K562 (cell line): ENCODE measurements around the gene DPCD. TPM values are rescaled to one million over a fixed set of nuclear protein-coding genes. Genes with fewer than 3 reads are reported as not detected.

ENCODE experiments used
- ATAC-seq: fragments of 200-7000 bp; cut with Tn5 transposase; 3 replicates; pipeline ENCODE4 v1.9.1; 2020; ENCODE audit warnings: moderate library complexity
- BruUV-seq: library from RNA; stranded (reverse); fragments of 400-500 nt; replicated peaks from 2 replicates; lab custom pipeline; 2021; lab: Mats Ljungman, UMichigan
- CTCF ChIA-PET: fragments of 300-600 bp; formaldehyde crosslinking; extraction: SDS; loops from one replicate; lab custom pipeline; 2021; ENCODE audit warnings: low intra/inter-chr PET ratio; lab: Yijun Ruan, JAX
- POLR2A ChIA-PET: fragments of 300-600, 350-650 bp; sonication (Branson Sonifier 250); formaldehyde crosslinking; extraction: SDS; loops from one replicate; lab custom pipeline; 2021; ENCODE audit warnings: antibody characterized with exemption, inconsistent platforms; lab: Yijun Ruan, JAX
- DNase-seq, 4 experiments: peaks; one replicate each; pipeline versions ENCODE4 v3.0.0 to v3.0.0-alpha.2; 2011 to 2018; ENCODE audit warnings: low spot score in 3 of 4, mixed read lengths in 3 of 4; ENCODE audit errors: extremely low read depth in 1 of 4
- FAIRE-seq: peaks from 2 replicates; lab custom pipeline; 2011; peaks lifted over from hg19 to GRCh38; lab: Jason Lieb, UNC
- H2AFZ ChIP-seq: 2 replicates; pipeline ENCODE4 v1.6.0; 2011; ENCODE audit warnings: low read depth, low read length, control low read depth, inconsistent platforms
- H3K27ac ChIP-seq: fragments of 200-600 bp; 3 replicates; pipeline ENCODE4 v1.8.0; 2011; ENCODE audit warnings: low read depth, mild to moderate bottlenecking, control low read depth, inconsistent platforms, low read length, moderate library complexity, mixed read lengths; ENCODE audit errors: extremely low read depth
- H3K27me3 ChIP-seq, 2 experiments: fragments of 300-600 bp in 1 of 2; 2 replicates in 1 of 2; 3 replicates in 1 of 2; pipeline versions ENCODE4 v1.6.0 to v1.8.0; 2011; ENCODE audit warnings: inconsistent platforms in 2 of 2, low read length in 2 of 2, mild to moderate bottlenecking in 1 of 2, mixed read lengths in 1 of 2, moderate library complexity in 1 of 2; ENCODE audit not compliant: control insufficient read depth in 2 of 2, insufficient read depth in 2 of 2
- H3K36me3 ChIP-seq: fragments of 300-600 bp; 3 replicates; pipeline ENCODE4 v1.8.0; 2011; ENCODE audit warnings: mild to moderate bottlenecking, low read length, inconsistent platforms; ENCODE audit not compliant: control insufficient read depth, insufficient read depth
- H3K4me1 ChIP-seq, 2 experiments: fragments of 200-600 bp in 1 of 2; replicated peaks in 1 of 2; 2 replicates in 1 of 2; 3 replicates in 1 of 2; pipeline versions ENCODE4 v1.5.1 to v1.8.0; 2011; ENCODE audit warnings: inconsistent platforms in 2 of 2, low read length in 2 of 2, mild to moderate bottlenecking in 1 of 2, mixed read lengths in 1 of 2, moderate library complexity in 1 of 2; ENCODE audit not compliant: control insufficient read depth in 2 of 2, insufficient read depth in 2 of 2
- H3K4me2 ChIP-seq: 2 replicates; pipeline ENCODE4 v1.6.1; 2011; ENCODE audit warnings: low read length, control low read depth, inconsistent platforms, mixed read lengths; ENCODE audit not compliant: insufficient read depth
- H3K4me3 ChIP-seq: fragments of 200-600 bp; sonication (generic), shearing (Covaris generic); 2 replicates; pipeline ENCODE4 v1.5.1; 2016; ENCODE audit warnings: control low read depth, inconsistent platforms
- H3K79me2 ChIP-seq: fragments of 200-600 bp; 3 replicates; pipeline ENCODE4 v1.8.0; 2011; ENCODE audit warnings: low read length, inconsistent platforms; ENCODE audit not compliant: control insufficient read depth, insufficient read depth
- H3K9ac ChIP-seq, 2 experiments: 2 replicates each; pipeline versions ENCODE4 v1.6.0 to v1.6.1; 2011; ENCODE audit warnings: low read depth in 2 of 2, low read length in 2 of 2, control low read depth in 1 of 2, inconsistent platforms in 1 of 2, mild to moderate bottlenecking in 1 of 2, mixed read lengths in 1 of 2; ENCODE audit not compliant: insufficient read depth in 1 of 2
- H3K9me1 ChIP-seq: one replicate; pipeline ENCODE4 v1.6.0; 2011; ENCODE audit warnings: inconsistent platforms, mild to moderate bottlenecking, low read length, moderate library complexity; ENCODE audit not compliant: control insufficient read depth, insufficient read depth
- H3K9me3 ChIP-seq: replicated peaks from 2 replicates; pipeline ENCODE4 v1.5.1; 2011; ENCODE audit warnings: low read depth, low read length, inconsistent platforms; ENCODE audit not compliant: control insufficient read depth, insufficient read depth
- H4K20me1 ChIP-seq: replicated peaks from 2 replicates; pipeline ENCODE4 v1.6.1; 2011; ENCODE audit warnings: low read length, inconsistent platforms, mixed read lengths; ENCODE audit not compliant: control insufficient read depth, insufficient read depth
- ETV1 ChIP-seq: fragments of 450-650 bp; conservative IDR thresholded peaks from 2 replicates; pipeline ENCODE4 v1.6.1; 2016; ENCODE audit warnings: missing genetic modification characterization, control low read depth, low read depth, missing compliant biosample characterization
- MYNN ChIP-seq, 2 experiments: sonication (generic); formaldehyde crosslinking in 1 of 2; IDR thresholded peaks; 2 replicates each; pipeline versions ENCODE4 v1.5.0 to v1.6.1; 2016 to 2020; ENCODE audit warnings: antibody characterized with exemption in 1 of 2, missing genetic modification reagents in 1 of 2
- NFIC ChIP-seq: fragments of 450-650 bp; IDR thresholded peaks from 2 replicates; pipeline ENCODE4 v1.6.1; 2017; ENCODE audit warnings: mild to moderate bottlenecking, inconsistent platforms
- NR4A1 ChIP-seq, 2 experiments: fragments of 250-450 bp in 1 of 2; fragments of 450-650 bp in 1 of 2; sonication (Bioruptor Pico) in 1 of 2; IDR thresholded peaks; 2 replicates each; pipeline versions ENCODE4 v1.4.0 to v1.6.1; 2016 to 2020; ENCODE audit warnings: mild to moderate bottlenecking in 2 of 2, missing compliant biosample characterization in 1 of 2, missing genetic modification characterization in 1 of 2, moderate library complexity in 1 of 2
- ZBTB17 ChIP-seq: fragments of 450-650 bp; formaldehyde crosslinking; IDR thresholded peaks from 2 replicates; pipeline ENCODE4 v1.4.0; 2020; ENCODE audit warnings: mild to moderate bottlenecking
- ZNF184 ChIP-seq: sonication (generic); formaldehyde crosslinking; IDR thresholded peaks from 2 replicates; pipeline ENCODE4 v1.5.0; 2020; ENCODE audit warnings: missing genetic modification reagents
- ZNF197 ChIP-seq: fragments of 200-800 bp; sonication (Bioruptor generic); IDR thresholded peaks from 2 replicates; pipeline ENCODE4 v1.6.1; 2016; ENCODE audit warnings: low read depth, missing genetic modification characterization, missing compliant biosample characterization
- ZNF408 ChIP-seq: fragments of 250-450 bp; sonication (Bioruptor Pico); IDR thresholded peaks from 2 replicates; pipeline ENCODE4 v1.4.0; 2020; ENCODE audit warnings: low read depth, mild to moderate bottlenecking, moderate library complexity
- WGBS: fragments of 100-300 bp; shearing (Covaris generic); methylation state at CpG from one replicate; pipeline ENCODE4 v1.1.6; 2016; ENCODE audit warnings: low coverage, mixed read lengths; ENCODE audit not compliant: insufficient coverage; ENCODE audit errors: missing lambda C conversion rate; 5-methylcytosine and 5-hydroxymethylcytosine counted together
- in situ Hi-C: fragments of 300-500 bp; cut with MboI; formaldehyde crosslinking; loops from 4 replicates; pipeline ENCODE4 v1.15.0; 2018; ENCODE audit warnings: inconsistent platforms, mixed read lengths
- intact Hi-C: fragments of 100-400 bp; cut with micrococcal nuclease; formaldehyde crosslinking; loops from 2 replicates; pipeline ENCODE4 v1.14.2; 2022
- polyA plus RNA-seq, 8 experiments: library from polyadenylated mRNA; depleted of rRNA in 4 of 8; stranded (reverse) in 5 of 8; unstranded in 3 of 8; fragments of >200 nt; fragmentation: Nextera tagmentation in 2 of 8; fragmentation: Illumina TruSeq in 1 of 8; extraction: Ambion mirVana in 2 of 8; extraction: Trizol in 1 of 8; gene quantifications; 2 replicates each; pipeline versions ENCODE4 v1.2.1 to v1.2.3, GENCODE V29; 2011 to 2014; ENCODE audit warnings: inconsistent platforms in 1 of 8, missing spikeins in 1 of 8
- total RNA-seq, 7 experiments: library from RNA; depleted of rRNA in 6 of 7; stranded (reverse); fragments of >200 nt in 6 of 7; fragmentation: Illumina TruSeq in 2 of 7; extraction: Trizol in 2 of 7; gene quantifications; 2 replicates each; pipeline versions ENCODE4 v1.2.1 to v1.2.3, GENCODE V29; 2011 to 2021; ENCODE audit warnings: low replicate concordance in 1 of 7

The DPCD gene
- total and polyA plus RNA-seq, 9 of the 15 experiments (the other 6 are each of a cell fraction or from before 2014, with no cell fraction given) = 12.1 to 45.2 (median 20.0) TPM

DNA sequence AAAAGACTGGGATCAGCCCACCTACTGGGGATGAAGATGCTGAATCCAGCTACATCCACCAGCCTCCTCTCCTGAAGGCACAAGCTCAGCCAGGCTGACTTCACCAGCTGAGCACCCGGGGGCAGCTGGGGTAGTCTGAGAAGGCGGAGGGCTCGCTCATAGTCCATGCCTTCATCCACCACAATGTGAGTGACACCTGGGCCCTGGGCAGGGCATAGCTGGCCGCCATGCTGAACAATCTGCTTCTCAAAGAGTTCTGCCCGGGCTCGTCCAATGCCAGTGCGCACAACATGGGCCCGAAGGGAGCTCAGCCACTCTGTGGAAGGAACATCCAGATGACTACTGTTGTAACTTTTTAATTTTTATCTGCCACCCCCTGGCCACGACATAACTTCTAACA is 2.3 kb upstream of the DPCD start:
- Histone ChIP-seq H4K20me1 (no peaks in the 10 kb centered on the region), H3K27ac (no peak overlapping the region), H2AFZ (no peak overlapping the region), H3K9me3 (no peaks in the 10 kb centered on the region), H3K4me3 (no peak overlapping the region), H3K27me3 (no peaks in the 10 kb centered on the region), H3K4me1 (peaks cover 2 to 11% of the 10 kb centered on the region in 2 experiments; a peak in 2 of 5 replicates), H3K4me2 (no peak overlapping the region), H3K36me3 (peaks cover 29% of the 10 kb centered on the region; the same call in 2 of the 3 replicates), H3K9ac (peak overlapping the region in 1 of 2 experiments; percentile 50; a peak in 1 of 4 replicates), H3K79me2 (peaks cover 15% of the 10 kb centered on the region), H3K9me1 (no peaks in the 10 kb centered on the region)
- no TSS peak for BruUV-seq
- no peak for TF ChIP-seq ZNF184
- TF ChIP-seq NFIC = no peak
- no peak for TF ChIP-seq ZNF408 (CRISPR knock-in tag)
- TF ChIP-seq NR4A1 (CRISPR knock-in tag; IDR thresholded peaks at IDR 0.05) = no peak
- TF ChIP-seq NR4A1 (tag; IDR thresholded peaks at IDR 0.05) = no peak
- no peak for TF ChIP-seq ETV1 (tag)
- no peak for TF ChIP-seq MYNN (IDR thresholded peaks at IDR 0.05)
- no peak for TF ChIP-seq MYNN (CRISPR knock-in tag; IDR thresholded peaks at IDR 0.05)
- TF ChIP-seq ZNF197 (CRISPR knock-in tag) = no peak
- TF ChIP-seq ZBTB17 = no peak
- FAIRE-seq (no peak), ATAC-seq (no peak), DNase-seq (no peak)
- intact Hi-C loops (no loop called here), in situ Hi-C loops (no loop called here)
- ChIA-PET POLR2A (no interaction called here), CTCF (no interaction called here)
- WGBS = 88% methylated on average over 6 of the region's 9 CpGs
